ENCODE results near the gene OSBPL7.

The OSBPL7 gene

GRCh38 chr17:47856830-47857229 lies 35.2 kb upstream of the OSBPL7 start:
- in situ Hi-C loops (cut with HindIII; ENCODE audit: low pct_unique_long_range_greater_than_20kb, low sequenced_read_pairs): no loop called here
- TF ChIP-seq JUND (IDR thresholded peaks at IDR 0.05; ENCODE audit: low read depth): no peak
- DNase-seq (ENCODE audit: low read depth in 1 of 2, low spot score in 1 of 2): no peak

GRCh38 chr17:47855737-47856136 lies 34.1 kb upstream of the OSBPL7 start:
- in situ Hi-C loops (cut with HindIII; ENCODE audit: low pct_unique_long_range_greater_than_20kb, low sequenced_read_pairs): no loop called here
- TF ChIP-seq JUND (IDR thresholded peaks at IDR 0.05; ENCODE audit: low read depth): no peak
- DNase-seq (ENCODE audit: low read depth in 1 of 2, low spot score in 1 of 2): no peak

DNA sequence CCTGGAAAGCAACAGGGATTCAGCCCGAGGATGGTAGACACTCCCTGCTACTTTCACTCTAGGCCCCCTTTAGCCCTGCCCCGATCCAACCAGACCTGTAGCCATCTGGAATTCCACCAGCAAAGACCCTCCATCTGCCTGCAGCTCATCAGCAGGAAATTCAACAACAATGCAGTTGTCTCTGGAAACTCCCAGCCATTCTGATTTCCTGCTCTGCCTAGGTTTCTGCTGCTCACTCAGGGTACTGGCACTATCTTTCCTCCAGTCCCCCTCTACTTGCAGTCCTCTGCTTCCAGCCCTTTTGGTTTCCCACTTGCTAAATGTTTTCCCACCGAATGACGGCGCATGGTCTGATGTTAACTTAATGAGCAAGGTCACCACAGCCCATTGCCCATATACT lies 32.0 kb upstream of the OSBPL7 start:
- in situ Hi-C loops (cut with HindIII; ENCODE audit: low pct_unique_long_range_greater_than_20kb, low sequenced_read_pairs): no loop called here
- DNase-seq (ENCODE audit: low read depth in 1 of 2, low spot score in 1 of 2): no peak
- no peak for TF ChIP-seq JUND (IDR thresholded peaks at IDR 0.05; ENCODE audit: low read depth)

DNA sequence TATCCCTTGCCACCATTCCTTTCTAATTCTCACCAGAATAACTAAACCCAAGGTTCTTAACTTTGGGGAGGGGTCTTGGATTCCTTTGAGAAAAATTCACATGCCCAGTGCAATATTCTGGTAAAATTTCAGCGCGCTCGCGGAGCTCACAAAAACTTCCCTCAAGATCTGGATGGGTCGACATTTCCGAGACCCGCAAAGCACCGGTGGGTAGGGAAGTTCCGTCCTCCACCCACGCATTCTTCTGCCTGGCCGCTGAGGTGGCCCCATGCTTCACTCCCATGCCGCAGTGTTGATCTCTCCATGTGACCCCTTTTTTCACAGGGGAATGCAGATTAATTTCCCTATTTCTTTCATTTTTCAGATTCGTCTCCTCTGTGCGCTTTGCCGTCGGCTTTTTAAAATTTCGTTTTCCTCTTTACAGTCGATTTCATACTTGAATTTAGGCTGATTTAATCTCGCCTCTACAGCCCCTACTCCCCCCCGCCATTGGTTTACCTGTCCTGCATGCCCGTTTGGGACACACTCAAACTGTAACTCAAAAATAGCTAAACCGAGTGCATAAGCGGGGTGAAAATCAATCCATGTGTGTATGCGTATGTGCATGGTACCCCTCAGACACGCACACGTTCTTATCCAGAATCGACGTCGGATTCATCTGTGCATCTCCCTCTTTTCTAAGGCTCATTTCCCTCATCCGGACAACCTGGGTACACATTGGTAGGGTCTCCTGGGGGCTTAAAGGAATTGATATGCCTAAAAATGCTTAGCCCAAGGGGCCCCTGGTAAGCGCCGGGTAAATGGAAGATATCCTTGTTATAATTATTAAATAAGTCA lies 30.7 kb upstream of the OSBPL7 start:
- no peak for DNase-seq (ENCODE audit: low read depth in 1 of 2, low spot score in 1 of 2)
- in situ Hi-C loops (cut with HindIII; ENCODE audit: low pct_unique_long_range_greater_than_20kb, low sequenced_read_pairs): no loop called here
- no peak for TF ChIP-seq JUND (IDR thresholded peaks at IDR 0.05; ENCODE audit: low read depth)

DNA sequence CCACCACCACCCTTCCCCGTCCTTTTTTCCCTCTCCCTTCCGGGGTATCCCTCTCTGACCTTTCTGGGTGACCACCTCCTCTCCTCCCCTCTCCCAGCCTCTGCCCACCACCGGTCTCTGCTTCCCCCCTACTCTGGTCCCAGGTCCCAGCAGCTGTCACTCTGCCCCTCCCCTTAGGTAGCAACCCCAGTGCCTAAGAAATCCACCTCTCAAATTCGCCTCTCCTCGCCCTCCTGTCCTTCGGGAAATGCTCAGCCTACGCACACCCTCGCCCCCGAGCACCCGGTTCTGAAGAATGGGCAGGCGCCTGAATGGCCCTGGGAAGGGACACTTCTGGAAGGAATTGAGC lies 30.1 kb upstream of the OSBPL7 start:
- TF ChIP-seq JUND (IDR thresholded peaks at IDR 0.05; ENCODE audit: low read depth): no peak
- in situ Hi-C loops (cut with HindIII; ENCODE audit: low pct_unique_long_range_greater_than_20kb, low sequenced_read_pairs): no loop called here
- DNase-seq (ENCODE audit: low read depth in 1 of 2, low spot score in 1 of 2): no peak

DNA sequence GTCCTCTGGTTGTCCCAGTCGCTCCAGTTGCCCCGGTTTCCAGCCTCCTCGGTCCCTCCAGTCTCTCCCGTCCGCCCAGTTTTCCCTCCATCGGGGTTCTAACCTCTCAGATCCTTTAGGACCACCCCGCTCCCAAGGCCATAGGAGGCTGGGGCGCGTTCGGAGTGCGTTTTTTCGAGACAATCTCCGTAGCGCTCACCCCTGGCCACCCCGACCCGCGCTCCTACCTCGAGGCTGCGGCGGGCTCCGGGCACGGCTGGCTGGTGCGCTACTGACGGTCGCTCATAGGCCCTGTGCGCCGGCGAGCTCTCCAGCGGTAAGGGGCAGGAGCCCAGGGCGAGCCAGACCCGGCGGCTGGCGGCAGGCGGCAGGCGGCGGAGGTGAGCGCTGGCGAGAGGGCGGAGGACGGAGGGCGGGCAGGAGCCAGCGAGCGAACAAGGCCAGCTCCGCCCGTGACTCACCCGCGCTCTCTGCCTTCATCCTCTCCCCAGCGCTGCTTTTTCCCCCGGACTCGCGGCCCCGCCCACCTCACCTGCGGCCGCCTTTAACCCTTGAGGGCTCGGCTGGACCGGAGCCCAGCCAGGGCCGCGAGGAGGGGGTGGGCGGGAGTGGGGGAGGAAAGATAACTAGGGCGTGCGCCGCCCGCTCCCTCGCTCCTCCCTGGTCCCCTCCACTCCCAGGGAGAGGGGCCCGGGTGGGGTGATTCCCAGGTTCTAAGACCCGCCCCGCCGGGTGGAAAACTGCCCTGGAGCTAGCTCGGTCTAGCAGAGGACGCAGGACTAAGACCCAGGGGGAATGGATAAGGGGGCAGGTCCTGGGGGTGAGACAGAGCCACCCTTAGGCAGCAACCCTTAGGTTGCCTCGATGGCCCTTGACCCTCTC lies 29.3 kb upstream of the OSBPL7 start, which contains the start of gene SP6:
TSS of gene SP6 (minus strand) at position 472 of the 882 bp plus-strand sequence. CDS start 2,734 bp downstream, outside the sequence.
- TF ChIP-seq JUND (IDR thresholded peaks at IDR 0.05; ENCODE audit: low read depth): no peak; the same call in 1 of the 2 replicates
- in situ Hi-C loops (cut with HindIII; ENCODE audit: low pct_unique_long_range_greater_than_20kb, low sequenced_read_pairs): no loop called here
- peak; percentile 92 to 97 for DNase-seq (ENCODE audit: low read depth in 1 of 2, low spot score in 1 of 2)

DNA sequence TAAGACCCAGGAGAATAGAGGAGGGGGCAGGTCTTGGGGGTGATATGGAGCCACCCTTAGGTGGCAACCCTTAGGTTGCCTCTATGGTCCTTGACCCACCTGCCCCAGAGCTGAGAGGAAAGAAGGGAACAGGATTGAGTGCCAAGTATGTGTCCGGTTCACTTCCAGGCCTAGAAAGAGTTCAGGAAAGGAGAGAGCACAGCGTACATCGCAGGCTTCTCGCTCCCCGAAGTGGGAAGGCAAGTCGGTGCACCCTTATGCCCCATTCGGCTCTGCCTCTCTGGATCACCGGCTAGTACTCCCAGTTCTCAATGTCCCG lies 28.7 kb upstream of the OSBPL7 start:
- in situ Hi-C loops (cut with HindIII; ENCODE audit: low pct_unique_long_range_greater_than_20kb, low sequenced_read_pairs): no loop called here
- no peak for TF ChIP-seq JUND (IDR thresholded peaks at IDR 0.05; ENCODE audit: low read depth)
- DNase-seq (ENCODE audit: low read depth in 1 of 2, low spot score in 1 of 2): peak in 1 of 2 experiments; percentile 61

DNA sequence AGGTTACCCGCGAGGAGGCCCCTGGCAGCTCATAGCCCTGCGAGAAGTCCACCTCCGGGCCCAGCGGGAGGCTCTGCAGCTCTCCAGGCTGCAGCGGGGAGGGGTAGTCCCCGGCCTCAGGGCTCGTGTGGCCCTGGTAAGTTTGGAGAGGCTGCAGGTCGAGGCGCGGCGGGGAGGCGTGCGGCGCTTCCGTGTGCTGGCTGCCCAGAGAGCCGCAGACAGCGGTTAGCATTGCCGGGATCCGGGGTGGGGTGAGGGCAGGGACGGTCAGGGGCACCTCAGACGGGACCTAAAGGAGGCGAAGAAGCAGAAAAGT lies 26.6 kb upstream of the OSBPL7 start:
- in situ Hi-C loops (cut with HindIII; ENCODE audit: low pct_unique_long_range_greater_than_20kb, low sequenced_read_pairs): no loop called here
- TF ChIP-seq JUND (IDR thresholded peaks at IDR 0.05; ENCODE audit: low read depth): no peak
- no peak for DNase-seq (ENCODE audit: low read depth in 1 of 2, low spot score in 1 of 2)

- DNase-seq (ENCODE audit: low read depth in 1 of 2, low spot score in 1 of 2): no peak
- in situ Hi-C loops (cut with HindIII; ENCODE audit: low pct_unique_long_range_greater_than_20kb, low sequenced_read_pairs): no loop called here
- no peak for TF ChIP-seq JUND (IDR thresholded peaks at IDR 0.05; ENCODE audit: low read depth)
Observed at GRCh38 chr17:47847341-47848197, 26.0 kb upstream of the OSBPL7 start.

DNA sequence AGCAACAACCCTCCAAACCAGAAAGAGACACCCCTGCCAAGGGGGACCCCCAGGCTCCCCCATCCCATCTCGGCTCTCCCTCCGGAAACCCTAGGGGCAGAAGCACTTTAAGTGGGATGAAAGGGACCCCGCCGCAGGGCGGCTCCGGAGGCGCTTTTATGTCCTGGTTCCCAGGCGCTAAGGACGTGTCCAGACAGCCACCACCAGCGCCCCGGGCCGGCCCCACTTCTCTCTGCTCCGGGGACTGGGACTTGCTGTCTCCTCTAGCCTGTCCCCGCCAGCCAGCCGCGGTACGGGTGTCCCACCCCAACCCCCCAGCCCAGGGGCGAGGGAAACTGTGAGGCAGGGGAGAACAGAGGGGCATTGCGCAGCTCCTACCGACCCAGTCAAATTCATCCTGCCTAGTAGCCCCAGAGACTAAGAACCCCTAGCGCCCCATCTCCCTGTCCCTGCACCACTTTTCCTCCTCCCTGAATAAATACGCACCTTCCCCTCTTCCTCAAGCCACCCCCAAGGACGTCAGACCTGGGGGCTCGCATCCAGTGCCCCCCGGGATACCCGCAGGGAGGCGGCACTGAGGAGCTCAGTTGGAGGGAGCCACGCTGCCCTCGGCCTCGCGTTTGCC lies 25.2 kb upstream of the OSBPL7 start:
- in situ Hi-C loops (cut with HindIII; ENCODE audit: low pct_unique_long_range_greater_than_20kb, low sequenced_read_pairs): no loop called here
- no peak for DNase-seq (ENCODE audit: low read depth in 1 of 2, low spot score in 1 of 2)
- TF ChIP-seq JUND (IDR thresholded peaks at IDR 0.05; ENCODE audit: low read depth): no peak

GRCh38 chr17:47845716-47846075 lies 24.1 kb upstream of the OSBPL7 start:
- TF ChIP-seq JUND (IDR thresholded peaks at IDR 0.05; ENCODE audit: low read depth): no peak
- DNase-seq (ENCODE audit: low read depth in 1 of 2, low spot score in 1 of 2): no peak
- in situ Hi-C loops (cut with HindIII; ENCODE audit: low pct_unique_long_range_greater_than_20kb, low sequenced_read_pairs): no loop called here
